Fibroblast of lung (primary cell): Measurements from ENCODE around the gene ARRB1. TPM values are rescaled to one million over a fixed set of nuclear protein-coding genes. Genes with fewer than 3 reads are reported as not detected.

Source experiments
- DNase-seq, 2 donors: peaks; one replicate each; pipeline versions ENCODE4 v3.0.0 to v3.0.0-alpha.2; 2010; ENCODE audit warnings: low read depth in 2 of 2
- H2AFZ ChIP-seq: 2 replicates; pipeline ENCODE4 v1.5.1; 2012; ENCODE audit warnings: low read length, control low read depth, inconsistent platforms
- H3K27ac ChIP-seq: 2 replicates; pipeline ENCODE4 v1.5.1; 2011; ENCODE audit warnings: low read length, control low read depth; ENCODE audit not compliant: insufficient read depth
- H3K27me3 ChIP-seq: 2 replicates; pipeline ENCODE4 v1.5.1; 2011; ENCODE audit warnings: mild to moderate bottlenecking, low read length; ENCODE audit not compliant: control insufficient read depth, insufficient read depth
- H3K36me3 ChIP-seq: 2 replicates; pipeline ENCODE4 v1.5.1; 2011; ENCODE audit warnings: low read length; ENCODE audit not compliant: control insufficient read depth, insufficient read depth
- H3K4me1 ChIP-seq: 2 replicates; pipeline ENCODE4 v1.5.1; 2011; ENCODE audit warnings: low read length; ENCODE audit not compliant: control insufficient read depth, insufficient read depth; ENCODE audit errors: extremely low read depth
- H3K4me2 ChIP-seq: 2 replicates; pipeline ENCODE4 v1.5.1; 2011; ENCODE audit warnings: low read length, control low read depth; ENCODE audit not compliant: insufficient read depth; ENCODE audit errors: extremely low read depth
- H3K4me3 ChIP-seq, 4 experiments: fragments of 200-600 bp in 1 of 4; sonication (generic) in 1 of 4; replicated peaks in 1 of 4; 2 replicates each; pipeline ENCODE4 v1.5.1; 2011 to 2016; ENCODE audit warnings: low read length in 4 of 4, low read depth in 3 of 4, mild to moderate bottlenecking in 3 of 4, control low read depth in 2 of 4, inconsistent platforms in 1 of 4, mixed read lengths in 1 of 4; ENCODE audit not compliant: insufficient read depth in 1 of 4; ENCODE audit errors: control extremely low read depth in 1 of 4
- H3K79me2 ChIP-seq: 2 replicates; pipeline ENCODE4 v1.5.1; 2012; ENCODE audit warnings: mild to moderate bottlenecking, low read length, inconsistent platforms; ENCODE audit not compliant: control insufficient read depth, insufficient read depth
- H3K9ac ChIP-seq: 2 replicates; pipeline ENCODE4 v1.5.1; 2011; ENCODE audit warnings: mild to moderate bottlenecking, low read length, control low read depth; ENCODE audit not compliant: insufficient read depth
- H3K9me3 ChIP-seq: 2 replicates; pipeline ENCODE4 v1.5.1; 2012; ENCODE audit warnings: low read depth, low read length; ENCODE audit not compliant: control insufficient read depth, insufficient read depth
- H4K20me1 ChIP-seq: 2 replicates; pipeline ENCODE4 v1.5.1; 2011; ENCODE audit warnings: low read length; ENCODE audit not compliant: control insufficient read depth, insufficient read depth; ENCODE audit errors: extremely low read depth
- CTCF ChIP-seq, 2 donors: IDR thresholded peaks in 1 of 2; conservative IDR thresholded peaks in 1 of 2; 1 replicate in 1 of 2; 2 replicates in 1 of 2; pipeline ENCODE4 v1.5.1; 2011 to 2012; ENCODE audit warnings: low read length in 2 of 2, control low read depth in 1 of 2, inconsistent platforms in 1 of 2, low read depth in 1 of 2, mild to moderate bottlenecking in 1 of 2
- EZH2 ChIP-seq: IDR thresholded peaks from 2 replicates; pipeline ENCODE4 v1.5.1; 2012; ENCODE audit warnings: low read length, control low read depth, mild to moderate bottlenecking; ENCODE audit errors: missing control alignments
- polyA plus RNA-seq, 2 donors: library from polyadenylated mRNA; depleted of rRNA in 1 of 2; stranded (reverse) in 1 of 2; unstranded in 1 of 2; fragments of >200 nt; gene quantifications; 2 replicates each; pipeline ENCODE4 v1.2.1, GENCODE V29; 2011 to 2012; ENCODE audit warnings: missing spikeins in 1 of 2
- total RNA-seq: library from RNA; depleted of rRNA; stranded (reverse); fragments of >200 nt; gene quantifications from 2 replicates; pipeline ENCODE4 v1.2.1, GENCODE V29; 2014

Gene ARRB1
- total and polyA plus RNA-seq, 2 donors (not counting 1 experiment from before 2014, with no cell fraction given) = 4.3 to 18.9 TPM

- Histone ChIP-seq H4K20me1 (no peaks in the 10 kb centered on the region), H3K4me2 (no peak overlapping the region), H3K9me3 (no peaks in the 10 kb centered on the region), H2AFZ (no peak overlapping the region), H3K79me2 (no peaks in the 10 kb centered on the region), H3K9ac (no peak overlapping the region), H3K27ac (no peak overlapping the region), H3K36me3 (no peaks in the 10 kb centered on the region), H3K27me3 (no peaks in the 10 kb centered on the region), H3K4me1 (peaks cover 50% of the 10 kb centered on the region), H3K4me3 (no peak overlapping the region)
- DNase-seq = peak in 1 of 2 donors; percentile 62
- TF ChIP-seq EZH2 (no peak), CTCF (conservative IDR thresholded peaks at IDR 0.05 in 1 of 2, IDR thresholded peaks at IDR 0.05 in 1 of 2; ENCODE audit: low read depth in 1 of 2, low read length in 2 of 2) (no peak)
Observed at GRCh38 chr11:75342966-75343870, 8.2 kb downstream of the ARRB1 start.

DNA sequence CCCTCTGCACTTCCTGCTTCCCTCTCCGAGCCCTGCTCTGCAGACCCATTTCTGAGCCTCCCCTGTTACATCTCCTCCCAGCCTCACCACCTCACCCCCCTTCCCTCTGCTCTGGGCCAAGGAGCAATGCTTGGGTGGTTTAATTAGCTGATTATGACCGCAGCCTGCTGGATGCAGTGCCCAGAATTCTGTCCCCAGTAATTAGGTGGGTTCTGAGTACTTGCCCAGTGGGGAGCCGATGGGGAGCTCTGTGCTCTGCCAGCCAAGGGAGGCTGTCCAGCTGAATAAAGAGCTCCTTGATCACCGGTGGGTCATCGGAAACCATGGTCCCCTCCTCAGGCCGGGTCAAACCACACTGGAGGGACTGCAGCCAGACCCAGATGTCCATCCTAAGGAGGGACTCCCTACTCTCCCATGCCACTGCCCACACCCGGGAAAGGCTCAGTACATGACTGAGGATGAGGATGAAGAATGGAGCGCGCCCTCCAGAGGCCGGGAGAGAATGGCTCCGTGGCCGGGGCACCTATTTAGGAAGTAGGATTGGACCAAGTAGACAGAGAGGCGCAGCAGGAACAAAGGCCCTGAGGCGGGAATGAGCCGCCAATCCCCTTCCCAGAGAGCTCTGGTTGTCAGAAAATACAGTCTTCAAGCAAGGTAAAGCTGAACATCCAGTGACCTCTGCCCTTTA lies 9.1 kb downstream of the ARRB1 start:
- DNase-seq = no peak
- no peaks in the 10 kb centered on the region for H3K27me3 ChIP-seq
- H3K79me2 ChIP-seq = no peaks in the 10 kb centered on the region
- H3K9ac ChIP-seq = no peak overlapping the region
- no peak overlapping the region for H3K4me3 ChIP-seq
- TF ChIP-seq EZH2 = no peak
- no peak for TF ChIP-seq CTCF (conservative IDR thresholded peaks at IDR 0.05 in 1 of 2, IDR thresholded peaks at IDR 0.05 in 1 of 2; ENCODE audit: low read depth in 1 of 2, low read length in 2 of 2)
- H4K20me1 ChIP-seq = no peaks in the 10 kb centered on the region
- H3K36me3 ChIP-seq = no peaks in the 10 kb centered on the region
- H3K9me3 ChIP-seq = no peaks in the 10 kb centered on the region
- peaks cover 53% of the 10 kb centered on the region for H3K4me1 ChIP-seq
- H2AFZ ChIP-seq = no peak overlapping the region
- H3K27ac ChIP-seq = no peak overlapping the region
- H3K4me2 ChIP-seq = no peak overlapping the region

DNA sequence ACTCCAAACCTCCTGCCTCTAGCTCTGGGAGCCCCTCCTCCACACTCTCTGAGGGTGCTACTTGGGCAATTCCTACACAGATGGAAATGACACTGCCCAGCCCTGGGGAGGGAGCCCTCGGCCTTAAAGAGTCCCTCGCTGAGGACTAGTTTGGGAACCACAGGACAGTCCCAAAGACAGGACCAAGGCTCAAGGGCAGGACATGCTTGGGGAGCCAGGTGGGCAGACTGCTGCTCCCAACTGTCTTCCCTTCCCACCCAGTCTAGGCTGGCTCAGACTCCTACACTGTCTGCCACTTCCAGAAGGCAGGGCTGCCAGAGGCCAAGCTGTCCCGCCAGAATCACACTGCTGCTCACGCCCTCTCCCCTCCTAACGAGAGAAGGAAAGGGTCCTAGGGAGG lies 9.8 kb downstream of the ARRB1 start:
- DNase-seq = no peak
- H3K9ac ChIP-seq = no peak overlapping the region
- no peaks in the 10 kb centered on the region for H3K9me3 ChIP-seq
- no peaks in the 10 kb centered on the region for H3K36me3 ChIP-seq
- no peak overlapping the region for H3K27ac ChIP-seq
- no peaks in the 10 kb centered on the region for H3K79me2 ChIP-seq
- no peaks in the 10 kb centered on the region for H4K20me1 ChIP-seq
- no peak overlapping the region for H3K4me2 ChIP-seq
- no peak overlapping the region for H2AFZ ChIP-seq
- H3K27me3 ChIP-seq = no peaks in the 10 kb centered on the region
- H3K4me1 ChIP-seq = peaks cover 51% of the 10 kb centered on the region
- no peak for TF ChIP-seq CTCF (conservative IDR thresholded peaks at IDR 0.05 in 1 of 2, IDR thresholded peaks at IDR 0.05 in 1 of 2; ENCODE audit: low read depth in 1 of 2, low read length in 2 of 2)
- no peak for TF ChIP-seq EZH2
- H3K4me3 ChIP-seq = no peak overlapping the region
